GM18511 (cell line): ENCODE measurements around the gene UBE2R2.

Experiments used
- ATAC-seq: cut with Tn5 transposase; IDR thresholded peaks from one replicate; pipeline ENCODE4 v1.9.1; 2021; ENCODE audit warnings: mild to moderate bottlenecking, moderate library complexity; ENCODE audit not compliant: unreplicated experiment

Gene UBE2R2

GRCh38 chr9:33880211-33881089, 63.5 kb downstream of the UBE2R2 start:
- no peak for ATAC-seq

- ATAC-seq = no peak
Observed at GRCh38 chr9:33881635-33882034, 64.7 kb downstream of the UBE2R2 start.

GRCh38 chr9:33884856-33885701, 68.1 kb downstream of the UBE2R2 start:
- ATAC-seq = no peak

- no peak for ATAC-seq
Observed at GRCh38 chr9:33885948-33886347, 69.0 kb downstream of the UBE2R2 start.

GRCh38 chr9:33893861-33894260, 76.9 kb downstream of the UBE2R2 start:
- no peak for ATAC-seq

- no peak for ATAC-seq
Observed at GRCh38 chr9:33894316-33894715, 77.4 kb downstream of the UBE2R2 start.

- ATAC-seq = no peak
Observed at GRCh38 chr9:33903157-33903780, 86.3 kb downstream of the UBE2R2 start.

GRCh38 chr9:33905137-33905536, 88.2 kb downstream of the UBE2R2 start:
- ATAC-seq = no peak

GRCh38 chr9:33906769-33907168, 89.8 kb downstream of the UBE2R2 start:
- ATAC-seq = no peak

- no peak for ATAC-seq
Observed at GRCh38 chr9:33907347-33907746, 90.4 kb downstream of the UBE2R2 start.

GRCh38 chr9:33908114-33908513, 91.2 kb downstream of the UBE2R2 start:
- no peak for ATAC-seq

GRCh38 chr9:33908749-33909148, 91.8 kb downstream of the UBE2R2 start:
- ATAC-seq = no peak

GRCh38 chr9:33913541-33913940, 96.6 kb downstream of the UBE2R2 start:
- no peak for ATAC-seq

- no peak for ATAC-seq
Observed at GRCh38 chr9:33914887-33915628, 98.1 kb downstream of the UBE2R2 start.

- no peak for ATAC-seq
Observed at GRCh38 chr9:33917036-33917435, 100.1 kb downstream of the UBE2R2 start.

GRCh38 chr9:33919276-33919897, 102.4 kb downstream of the UBE2R2 start:
- ATAC-seq = no peak

- ATAC-seq = no peak
Observed at GRCh38 chr9:33921967-33922895, 105.3 kb downstream of the UBE2R2 start.

GRCh38 chr9:33923079-33923478, 106.1 kb downstream of the UBE2R2 start:
- no peak for ATAC-seq

- no peak for ATAC-seq
Observed at GRCh38 chr9:33923998-33924701, 107.2 kb downstream of the UBE2R2 start.
